ENCODE results near the gene NRAP. TPM values are rescaled to one million over a fixed set of nuclear protein-coding genes. Genes with fewer than 3 reads are reported as not detected.

Gene NRAP
- total and polyA plus RNA-seq, 2 of the 8 experiments (the other 6 are each of a cell fraction or from before 2014, with no cell fraction given): not detected

DNA sequence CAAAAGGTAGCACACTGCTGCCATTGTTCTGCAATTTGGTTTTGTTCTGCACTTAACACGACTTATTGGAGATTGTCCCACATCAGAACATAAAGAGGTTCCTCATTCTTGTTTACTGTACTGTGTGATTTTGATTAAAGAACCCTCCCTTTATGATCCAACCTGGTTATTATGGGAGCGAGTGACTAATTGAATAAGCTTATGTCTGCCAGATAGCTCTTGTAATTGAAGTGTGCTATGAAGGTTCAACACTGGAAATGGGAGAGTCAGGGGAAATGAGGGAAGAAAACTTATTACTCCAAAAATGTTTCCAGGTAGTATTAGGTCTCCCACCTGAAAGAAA lies 49.8 kb upstream of the NRAP start (continued):
- TF ChIP-seq RAD21 (IDR thresholded peaks at IDR 0.05 in 1 of 2, conservative IDR thresholded peaks at IDR 0.05 in 1 of 2; ENCODE audit: low read depth in 2 of 2, low read length in 2 of 2) (no peak), CHD2 (IDR thresholded peaks at IDR 0.05; ENCODE audit: low read length) (no peak), MAFK (IDR thresholded peaks at IDR 0.05; ENCODE audit: low read depth, low read length) (no peak), POLR2AphosphoS5 (IDR thresholded peaks at IDR 0.05; ENCODE audit: low read depth, low read length) (no peak)
- TF ChIP-seq, protein P1, sequence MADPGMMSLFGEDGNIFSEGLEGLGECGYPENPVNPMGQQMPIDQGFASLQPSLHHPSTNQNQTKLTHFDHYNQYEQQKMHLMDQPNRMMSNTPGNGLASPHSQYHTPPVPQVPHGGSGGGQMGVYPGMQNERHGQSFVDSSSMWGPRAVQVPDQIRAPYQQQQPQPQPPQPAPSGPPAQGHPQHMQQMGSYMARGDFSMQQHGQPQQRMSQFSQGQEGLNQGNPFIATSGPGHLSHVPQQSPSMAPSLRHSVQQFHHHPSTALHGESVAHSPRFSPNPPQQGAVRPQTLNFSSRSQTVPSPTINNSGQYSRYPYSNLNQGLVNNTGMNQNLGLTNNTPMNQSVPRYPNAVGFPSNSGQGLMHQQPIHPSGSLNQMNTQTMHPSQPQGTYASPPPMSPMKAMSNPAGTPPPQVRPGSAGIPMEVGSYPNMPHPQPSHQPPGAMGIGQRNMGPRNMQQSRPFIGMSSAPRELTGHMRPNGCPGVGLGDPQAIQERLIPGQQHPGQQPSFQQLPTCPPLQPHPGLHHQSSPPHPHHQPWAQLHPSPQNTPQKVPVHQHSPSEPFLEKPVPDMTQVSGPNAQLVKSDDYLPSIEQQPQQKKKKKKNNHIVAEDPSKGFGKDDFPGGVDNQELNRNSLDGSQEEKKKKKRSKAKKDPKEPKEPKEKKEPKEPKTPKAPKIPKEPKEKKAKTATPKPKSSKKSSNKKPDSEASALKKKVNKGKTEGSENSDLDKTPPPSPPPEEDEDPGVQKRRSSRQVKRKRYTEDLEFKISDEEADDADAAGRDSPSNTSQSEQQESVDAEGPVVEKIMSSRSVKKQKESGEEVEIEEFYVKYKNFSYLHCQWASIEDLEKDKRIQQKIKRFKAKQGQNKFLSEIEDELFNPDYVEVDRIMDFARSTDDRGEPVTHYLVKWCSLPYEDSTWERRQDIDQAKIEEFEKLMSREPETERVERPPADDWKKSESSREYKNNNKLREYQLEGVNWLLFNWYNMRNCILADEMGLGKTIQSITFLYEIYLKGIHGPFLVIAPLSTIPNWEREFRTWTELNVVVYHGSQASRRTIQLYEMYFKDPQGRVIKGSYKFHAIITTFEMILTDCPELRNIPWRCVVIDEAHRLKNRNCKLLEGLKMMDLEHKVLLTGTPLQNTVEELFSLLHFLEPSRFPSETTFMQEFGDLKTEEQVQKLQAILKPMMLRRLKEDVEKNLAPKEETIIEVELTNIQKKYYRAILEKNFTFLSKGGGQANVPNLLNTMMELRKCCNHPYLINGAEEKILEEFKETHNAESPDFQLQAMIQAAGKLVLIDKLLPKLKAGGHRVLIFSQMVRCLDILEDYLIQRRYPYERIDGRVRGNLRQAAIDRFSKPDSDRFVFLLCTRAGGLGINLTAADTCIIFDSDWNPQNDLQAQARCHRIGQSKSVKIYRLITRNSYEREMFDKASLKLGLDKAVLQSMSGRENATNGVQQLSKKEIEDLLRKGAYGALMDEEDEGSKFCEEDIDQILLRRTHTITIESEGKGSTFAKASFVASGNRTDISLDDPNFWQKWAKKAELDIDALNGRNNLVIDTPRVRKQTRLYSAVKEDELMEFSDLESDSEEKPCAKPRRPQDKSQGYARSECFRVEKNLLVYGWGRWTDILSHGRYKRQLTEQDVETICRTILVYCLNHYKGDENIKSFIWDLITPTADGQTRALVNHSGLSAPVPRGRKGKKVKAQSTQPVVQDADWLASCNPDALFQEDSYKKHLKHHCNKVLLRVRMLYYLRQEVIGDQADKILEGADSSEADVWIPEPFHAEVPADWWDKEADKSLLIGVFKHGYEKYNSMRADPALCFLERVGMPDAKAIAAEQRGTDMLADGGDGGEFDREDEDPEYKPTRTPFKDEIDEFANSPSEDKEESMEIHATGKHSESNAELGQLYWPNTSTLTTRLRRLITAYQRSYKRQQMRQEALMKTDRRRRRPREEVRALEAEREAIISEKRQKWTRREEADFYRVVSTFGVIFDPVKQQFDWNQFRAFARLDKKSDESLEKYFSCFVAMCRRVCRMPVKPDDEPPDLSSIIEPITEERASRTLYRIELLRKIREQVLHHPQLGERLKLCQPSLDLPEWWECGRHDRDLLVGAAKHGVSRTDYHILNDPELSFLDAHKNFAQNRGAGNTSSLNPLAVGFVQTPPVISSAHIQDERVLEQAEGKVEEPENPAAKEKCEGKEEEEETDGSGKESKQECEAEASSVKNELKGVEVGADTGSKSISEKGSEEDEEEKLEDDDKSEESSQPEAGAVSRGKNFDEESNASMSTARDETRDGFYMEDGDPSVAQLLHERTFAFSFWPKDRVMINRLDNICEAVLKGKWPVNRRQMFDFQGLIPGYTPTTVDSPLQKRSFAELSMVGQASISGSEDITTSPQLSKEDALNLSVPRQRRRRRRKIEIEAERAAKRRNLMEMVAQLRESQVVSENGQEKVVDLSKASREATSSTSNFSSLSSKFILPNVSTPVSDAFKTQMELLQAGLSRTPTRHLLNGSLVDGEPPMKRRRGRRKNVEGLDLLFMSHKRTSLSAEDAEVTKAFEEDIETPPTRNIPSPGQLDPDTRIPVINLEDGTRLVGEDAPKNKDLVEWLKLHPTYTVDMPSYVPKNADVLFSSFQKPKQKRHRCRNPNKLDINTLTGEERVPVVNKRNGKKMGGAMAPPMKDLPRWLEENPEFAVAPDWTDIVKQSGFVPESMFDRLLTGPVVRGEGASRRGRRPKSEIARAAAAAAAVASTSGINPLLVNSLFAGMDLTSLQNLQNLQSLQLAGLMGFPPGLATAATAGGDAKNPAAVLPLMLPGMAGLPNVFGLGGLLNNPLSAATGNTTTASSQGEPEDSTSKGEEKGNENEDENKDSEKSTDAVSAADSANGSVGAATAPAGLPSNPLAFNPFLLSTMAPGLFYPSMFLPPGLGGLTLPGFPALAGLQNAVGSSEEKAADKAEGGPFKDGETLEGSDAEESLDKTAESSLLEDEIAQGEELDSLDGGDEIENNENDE (IDR thresholded peaks at IDR 0.05; ENCODE audit: insufficient replicate concordance, low read length): no peak
